ENCODE data around the gene CSHL1.
"Not testable (repeated sequence)": the region's sequence is repeated elsewhere in the genome, so short reads cannot be mapped to it uniquely, and the experiment has no call there.

- TF ChIP-seq, protein P1, sequence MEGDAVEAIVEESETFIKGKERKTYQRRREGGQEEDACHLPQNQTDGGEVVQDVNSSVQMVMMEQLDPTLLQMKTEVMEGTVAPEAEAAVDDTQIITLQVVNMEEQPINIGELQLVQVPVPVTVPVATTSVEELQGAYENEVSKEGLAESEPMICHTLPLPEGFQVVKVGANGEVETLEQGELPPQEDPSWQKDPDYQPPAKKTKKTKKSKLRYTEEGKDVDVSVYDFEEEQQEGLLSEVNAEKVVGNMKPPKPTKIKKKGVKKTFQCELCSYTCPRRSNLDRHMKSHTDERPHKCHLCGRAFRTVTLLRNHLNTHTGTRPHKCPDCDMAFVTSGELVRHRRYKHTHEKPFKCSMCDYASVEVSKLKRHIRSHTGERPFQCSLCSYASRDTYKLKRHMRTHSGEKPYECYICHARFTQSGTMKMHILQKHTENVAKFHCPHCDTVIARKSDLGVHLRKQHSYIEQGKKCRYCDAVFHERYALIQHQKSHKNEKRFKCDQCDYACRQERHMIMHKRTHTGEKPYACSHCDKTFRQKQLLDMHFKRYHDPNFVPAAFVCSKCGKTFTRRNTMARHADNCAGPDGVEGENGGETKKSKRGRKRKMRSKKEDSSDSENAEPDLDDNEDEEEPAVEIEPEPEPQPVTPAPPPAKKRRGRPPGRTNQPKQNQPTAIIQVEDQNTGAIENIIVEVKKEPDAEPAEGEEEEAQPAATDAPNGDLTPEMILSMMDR (IDR thresholded peaks at IDR 0.05) = not testable (repeated sequence)
- not testable (repeated sequence) for TF ChIP-seq EP300, POLR2AphosphoS5 (IDR thresholded peaks at IDR 0.05)
Observed at GRCh38 chr17:63870292-63870665, 40.8 kb downstream of the CSHL1 start.

All from upper lobe of left lung (tissue), 4 donors.